CD4-positive, alpha-beta T cell treated with Interleukin-10 for 1 hour (primary cell): ENCODE measurements around the gene GATAD2A.
"Not testable (repeated sequence)": the region's sequence is repeated elsewhere in the genome, so short reads cannot be mapped to it uniquely, and the experiment has no call there.

ENCODE experiments used
- DNase-seq: peaks from one replicate; pipeline ENCODE4 v3.0.0-alpha.2; 2020

GATAD2A gene

GRCh38 chr19:19388568-19389555 is 16.6 kb upstream of the GATAD2A start:
- DNase-seq = no peak

- DNase-seq = not testable (repeated sequence)
These were observed 15.8 kb upstream of the GATAD2A start for GRCh38 chr19:19389683-19390082.

GRCh38 chr19:19394333-19394732 is 11.1 kb upstream of the GATAD2A start:
- not testable (repeated sequence) for DNase-seq

GRCh38 chr19:19399733-19400433 is 5.6 kb upstream of the GATAD2A start:
- DNase-seq = no peak

- DNase-seq = no peak
These were observed 2.7 kb upstream of the GATAD2A start for GRCh38 chr19:19402656-19403372.

- DNase-seq = no peak
These were observed 2.0 kb upstream of the GATAD2A start for GRCh38 chr19:19403373-19403901.

GRCh38 chr19:19405971-19406877 is 749 bp downstream of the GATAD2A start:
- peak; percentile 60 for DNase-seq

- DNase-seq = peak; percentile 66
These were observed 1.6 kb downstream of the GATAD2A start for GRCh38 chr19:19406878-19407632.

GRCh38 chr19:19407633-19407930 is 2.1 kb downstream of the GATAD2A start:
- no peak for DNase-seq

GRCh38 chr19:19409205-19409604 is 3.7 kb downstream of the GATAD2A start:
- DNase-seq = no peak

- DNase-seq = peak; percentile 39
These were observed 4.2 kb downstream of the GATAD2A start for GRCh38 chr19:19409631-19410030.

GRCh38 chr19:19410553-19411550 is 5.4 kb downstream of the GATAD2A start:
- DNase-seq = peak; percentile 43

- no peak for DNase-seq
These were observed 10.8 kb downstream of the GATAD2A start for GRCh38 chr19:19416280-19416679.

- DNase-seq = no peak
These were observed 11.6 kb downstream of the GATAD2A start for GRCh38 chr19:19417046-19417445.

- DNase-seq = no peak
These were observed 12.3 kb downstream of the GATAD2A start for GRCh38 chr19:19417628-19418245.

GRCh38 chr19:19418555-19419260 is 13.2 kb downstream of the GATAD2A start:
- no peak for DNase-seq

GRCh38 chr19:19420570-19421298 is 15.3 kb downstream of the GATAD2A start:
- DNase-seq = peak; percentile 69

- DNase-seq = no peak
These were observed 15.8 kb downstream of the GATAD2A start for GRCh38 chr19:19421299-19421696.
